Lung (tissue), 12 donors: Measurements from ENCODE around the gene CAPN7. TPM values are rescaled to one million over a fixed set of nuclear protein-coding genes. Genes with fewer than 3 reads are reported as not detected.
"Not testable (repeated sequence)": the region's sequence is repeated elsewhere in the genome, so short reads cannot be mapped to it uniquely, and the experiment has no call there.

Experiments used
- ATAC-seq: fragments of 200-7000 bp; cut with Tn5 transposase; one replicate; pipeline ENCODE4 v1.9.1; 2020; ENCODE audit warnings: moderate number of reproducible peaks; ENCODE audit not compliant: insufficient read depth, low FRiP score
- DNase-seq, 3 donors: peaks; one replicate each; pipeline ENCODE4 v3.0.0-alpha.2; 2013 to 2017
- H3K27ac ChIP-seq, 2 donors: one replicate each; pipeline ENCODE4 v1.5.1; 2013; ENCODE audit warnings: mild to moderate bottlenecking in 2 of 2, moderate library complexity in 2 of 2, control low read depth in 1 of 2, inconsistent platforms in 1 of 2, low read depth in 1 of 2, low read length in 1 of 2
- H3K27me3 ChIP-seq, 3 donors: one replicate each; pipeline ENCODE4 v1.5.1; 2013; ENCODE audit warnings: low read length in 2 of 3; ENCODE audit not compliant: control insufficient read depth in 3 of 3, insufficient read depth in 3 of 3
- H3K36me3 ChIP-seq, 4 donors: one replicate each; pipeline ENCODE4 v1.5.1; 2013; ENCODE audit warnings: low read length in 4 of 4, mild to moderate bottlenecking in 1 of 4, moderate library complexity in 1 of 4; ENCODE audit not compliant: control insufficient read depth in 4 of 4, insufficient read depth in 4 of 4
- H3K4me1 ChIP-seq, 5 donors: one replicate each; pipeline ENCODE4 v1.5.1; 2013; ENCODE audit warnings: low read length in 5 of 5, mild to moderate bottlenecking in 2 of 5, moderate library complexity in 1 of 5; ENCODE audit not compliant: control insufficient read depth in 5 of 5, insufficient read depth in 5 of 5
- H3K4me3 ChIP-seq: one replicate; pipeline ENCODE4 v1.5.1; 2013; ENCODE audit warnings: mild to moderate bottlenecking, control low read depth, moderate library complexity
- H3K9ac ChIP-seq, 2 donors: one replicate each; pipeline ENCODE4 v1.5.1; 2013; ENCODE audit warnings: low read length in 2 of 2, control low read depth in 1 of 2; ENCODE audit not compliant: insufficient read depth in 1 of 2
- H3K9me3 ChIP-seq, 4 donors: one replicate each; pipeline ENCODE4 v1.5.1; 2013; ENCODE audit warnings: low read length in 3 of 4, mild to moderate bottlenecking in 1 of 4, moderate library complexity in 1 of 4; ENCODE audit not compliant: control insufficient read depth in 4 of 4, insufficient read depth in 3 of 4
- WGBS, 2 donors: extraction: QIAGEN DNeasy Blood & Tissue Kit; methylation state at CpG; one replicate each; pipeline ENCODE4 v1.1.7; 2013; 5-methylcytosine and 5-hydroxymethylcytosine counted together
- polyA plus RNA-seq, 2 donors: library from polyadenylated mRNA; stranded (reverse); fragments of 200-250 nt; gene quantifications; one replicate each; pipeline ENCODE4 v1.2.1, GENCODE V29; 2013
- total RNA-seq, 2 donors: library from RNA; depleted of rRNA in 1 of 2; stranded (reverse); fragments of >200 nt in 1 of 2; gene quantifications; one replicate each; pipeline ENCODE4 v1.2.1, GENCODE V29; 2014 to 2021
- TF ChIP-seq, protein P1 (sequence below): IDR thresholded peaks from 2 replicates; pipeline ENCODE4 v1.5.1; 2012; ENCODE audit warnings: mild to moderate bottlenecking; ENCODE audit errors: control extremely low read depth, extremely low read depth
- donor health status: control.
- donor health status: control.
- donor health status: Bipolar disorder and iron deficiency.
- donor health status: healthy.
- donor health status: DM: yes; HTN: yes; CAD: no.

The CAPN7 gene
- total and polyA plus RNA-seq, 4 donors, result 14.4 to 97.1 (median 29.2) TPM

- WGBS, 2 donors, result 88 to 93% methylated on average over 1 of the region's 1 CpG
- Histone ChIP-seq H3K27ac (no peak overlapping the region), H3K9me3 (no peaks in the 10 kb centered on the region), H3K27me3 (no peaks in the 10 kb centered on the region), H3K4me1 (peaks cover 0 to 41% (median 0%) of the 10 kb centered on the region in 5 donors), H3K9ac (no peak overlapping the region), H3K4me3 (no peak overlapping the region), H3K36me3 (no peaks in the 10 kb centered on the region)
- ATAC-seq (no peak), DNase-seq (peak in 2 of 3 donors; percentile 54 to 63)
- TF ChIP-seq, protein P1, sequence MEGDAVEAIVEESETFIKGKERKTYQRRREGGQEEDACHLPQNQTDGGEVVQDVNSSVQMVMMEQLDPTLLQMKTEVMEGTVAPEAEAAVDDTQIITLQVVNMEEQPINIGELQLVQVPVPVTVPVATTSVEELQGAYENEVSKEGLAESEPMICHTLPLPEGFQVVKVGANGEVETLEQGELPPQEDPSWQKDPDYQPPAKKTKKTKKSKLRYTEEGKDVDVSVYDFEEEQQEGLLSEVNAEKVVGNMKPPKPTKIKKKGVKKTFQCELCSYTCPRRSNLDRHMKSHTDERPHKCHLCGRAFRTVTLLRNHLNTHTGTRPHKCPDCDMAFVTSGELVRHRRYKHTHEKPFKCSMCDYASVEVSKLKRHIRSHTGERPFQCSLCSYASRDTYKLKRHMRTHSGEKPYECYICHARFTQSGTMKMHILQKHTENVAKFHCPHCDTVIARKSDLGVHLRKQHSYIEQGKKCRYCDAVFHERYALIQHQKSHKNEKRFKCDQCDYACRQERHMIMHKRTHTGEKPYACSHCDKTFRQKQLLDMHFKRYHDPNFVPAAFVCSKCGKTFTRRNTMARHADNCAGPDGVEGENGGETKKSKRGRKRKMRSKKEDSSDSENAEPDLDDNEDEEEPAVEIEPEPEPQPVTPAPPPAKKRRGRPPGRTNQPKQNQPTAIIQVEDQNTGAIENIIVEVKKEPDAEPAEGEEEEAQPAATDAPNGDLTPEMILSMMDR, result no peak
Measured at GRCh38 chr3:15186101-15186476, 20.0 kb upstream of the CAPN7 start.

- WGBS, 2 donors, result 95 to 96% methylated on average over 12 to 19 of the region's 33 CpGs
- H3K4me1 ChIP-seq, result peaks cover 0 to 35% (median 0%) of the 10 kb centered on the region in 5 donors
- not testable (repeated sequence) for H3K4me3 ChIP-seq, H3K9ac ChIP-seq, H3K27ac ChIP-seq, DNase-seq, H3K27me3 ChIP-seq, ATAC-seq, H3K9me3 ChIP-seq, H3K36me3 ChIP-seq
Measured at GRCh38 chr3:15186477-15187164, 19.4 kb upstream of the CAPN7 start.

DNA sequence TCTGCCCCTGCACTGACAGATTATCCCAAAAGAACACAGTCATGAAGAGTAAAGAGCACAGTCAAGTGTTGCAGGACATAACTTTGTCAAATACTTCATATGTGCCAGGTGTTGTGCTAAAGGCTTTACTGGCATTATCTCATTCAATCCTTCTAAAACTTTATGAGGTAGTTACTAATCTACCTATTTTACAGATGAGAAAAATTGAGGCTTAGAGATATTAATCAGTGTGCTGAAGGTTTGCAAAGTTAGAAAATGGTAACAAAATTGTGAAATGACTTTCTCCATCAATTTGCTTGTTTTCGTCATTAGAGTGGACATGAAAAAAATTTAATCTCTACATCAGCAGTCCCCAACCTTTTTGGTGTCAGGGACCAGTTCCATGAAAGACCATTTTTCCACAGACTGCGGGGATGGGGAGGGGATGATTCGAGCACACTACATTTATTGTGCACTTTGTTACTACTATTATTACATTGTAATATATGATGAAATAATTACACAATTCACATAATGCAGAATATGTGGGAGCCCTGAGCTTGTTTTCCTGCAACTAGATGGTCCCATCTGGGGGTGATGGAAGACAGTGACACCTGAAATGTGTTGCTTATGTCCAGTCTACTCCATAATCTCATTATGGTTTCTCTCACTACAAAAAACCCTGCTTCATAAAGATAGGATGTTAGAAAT is 8.6 kb upstream of the CAPN7 start:
- H3K27ac ChIP-seq, result no peak overlapping the region
- no peak overlapping the region for H3K9ac ChIP-seq
- H3K4me1 ChIP-seq, result peaks cover 0 to 3% (median 0%) of the 10 kb centered on the region in 5 donors
- TF ChIP-seq, protein P1, result no peak
- ATAC-seq (no peak), DNase-seq (no peak)
- WGBS, 2 donors, result 90 to 95% methylated on average over 3 of the region's 3 CpGs
- no peaks in the 10 kb centered on the region for H3K9me3 ChIP-seq
- no peak overlapping the region for H3K4me3 ChIP-seq
- no peaks in the 10 kb centered on the region for H3K36me3 ChIP-seq
- H3K27me3 ChIP-seq, result no peaks in the 10 kb centered on the region

DNA sequence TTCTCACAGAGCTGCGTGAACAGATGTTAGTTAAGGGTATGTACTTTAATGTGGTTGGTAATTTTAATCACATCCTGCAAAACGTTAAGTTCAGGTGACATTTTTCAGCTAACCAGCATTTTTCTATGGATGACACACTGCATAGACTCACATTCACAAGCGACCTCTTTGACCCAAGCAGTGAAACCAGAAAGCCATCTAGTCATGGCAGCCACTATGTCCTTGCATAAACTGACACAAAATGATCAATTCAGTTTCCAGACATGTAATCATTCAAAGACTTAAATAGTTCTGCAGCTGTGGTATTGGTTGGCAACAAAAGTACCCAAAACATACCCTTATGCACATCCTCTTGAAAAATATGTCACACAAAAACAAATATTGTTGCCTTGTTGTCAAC is 7.4 kb upstream of the CAPN7 start:
- WGBS, 2 donors, result 71 to 76% methylated on average over 3 of the region's 3 CpGs
- Histone ChIP-seq H3K27me3 (no peaks in the 10 kb centered on the region), H3K9me3 (no peaks in the 10 kb centered on the region), H3K4me1 (peaks cover 0 to 3% (median 0%) of the 10 kb centered on the region in 5 donors), H3K4me3 (no peak overlapping the region), H3K36me3 (no peaks in the 10 kb centered on the region), H3K27ac (no peak overlapping the region), H3K9ac (no peak overlapping the region)
- TF ChIP-seq, protein P1, result no peak
- DNase-seq (no peak), ATAC-seq (no peak)
